Measurements from ENCODE around the gene SLC35F3. TPM values are rescaled to one million over a fixed set of nuclear protein-coding genes. Genes with fewer than 3 reads are reported as not detected.

The SLC35F3 gene
- total and polyA plus RNA-seq, 2 experiments from 2014 or later = 1.0 to 3.2 TPM

GRCh38 chr1:234281826-234282489 lies 377.5 kb downstream of the SLC35F3 start:
- Histone ChIP-seq H3K9me2 (ENCODE audit: insufficient read depth) (0 out of 2 replicates have a peak, but pooled peaks cover 9% of the 10 kb centered on the region), H3K36me3 (ENCODE audit: insufficient read depth) (no peaks in the 10 kb centered on the region), H3K79me2 (replicated peaks; ENCODE audit: insufficient read depth) (no peaks in the 10 kb centered on the region), H3K4me1 (ENCODE audit: insufficient read depth) (peaks cover 8% of the 10 kb centered on the region), H3K4me2 (no peak overlapping the region), H3K27me3 (ENCODE audit: insufficient read depth) (no peaks in the 10 kb centered on the region), H3K27ac (ENCODE audit: low read depth) (no peak overlapping the region), H4K20me1 (replicated peaks; ENCODE audit: insufficient read depth) (no peaks in the 10 kb centered on the region), H3F3A (replicated peaks; ENCODE audit: low read depth) (no peaks in the 10 kb centered on the region), H2AFZ (no peak overlapping the region), H3K4me3 (no peak overlapping the region)
- H3K4me1 Mint-ChIP-seq = peaks cover 8% of the 10 kb centered on the region
- H3K4me3 Mint-ChIP-seq = no peak overlapping the region
- H3K9me3 Mint-ChIP-seq = peaks cover 3% of the 10 kb centered on the region; the same call in 2 of the 3 replicates
- no peak for DNase-seq (ENCODE audit: low spot score)
- no peaks in the 10 kb centered on the region; the same call in 1 of the 3 replicates for H3K36me3 Mint-ChIP-seq (ENCODE audit: low read depth)
- H3K27ac Mint-ChIP-seq = no peak overlapping the region
- no peaks in the 10 kb centered on the region for H3K27me3 Mint-ChIP-seq (ENCODE audit: insufficient read depth, low read depth, poor library complexity)
- TF ChIP-seq CTCF (conservative IDR thresholded peaks at IDR 0.05; ENCODE audit: low read depth in 2 of 2) (no peak), ETS1 (IDR thresholded peaks at IDR 0.05) (no peak), JUNB (IDR thresholded peaks at IDR 0.05; ENCODE audit: unreplicated experiment) (no peak), POLR2AphosphoS5 (IDR thresholded peaks at IDR 0.05; ENCODE audit: low read depth) (no peak), EZH2 (IDR thresholded peaks at IDR 0.05; ENCODE audit: low read depth, unreplicated experiment) (no peak), REST (IDR thresholded peaks at IDR 0.05; ENCODE audit: unreplicated experiment) (no peak), ZNF114 (CRISPR knock-in tag; IDR thresholded peaks at IDR 0.05) (no peak), EZH2phosphoT487 (IDR thresholded peaks at IDR 0.05; ENCODE audit: unreplicated experiment) (no peak)
- ATAC-seq = no peak

- no peak for ATAC-seq
- Mint-ChIP-seq H3K9me3 (peaks cover 24% of the 10 kb centered on the region), H3K4me1 (no peaks in the 10 kb centered on the region), H3K27me3 (ENCODE audit: insufficient read depth, low read depth, poor library complexity) (no peaks in the 10 kb centered on the region), H3K4me3 (no peak overlapping the region), H3K27ac (no peak overlapping the region), H3K36me3 (ENCODE audit: low read depth) (peaks cover 12% of the 10 kb centered on the region)
- H3K9me2 ChIP-seq (ENCODE audit: insufficient read depth) = 0 out of 2 replicates have a peak, but pooled peaks cover 9% of the 10 kb centered on the region
- no peak for DNase-seq (ENCODE audit: low spot score)
- no peaks in the 10 kb centered on the region for H3K4me1 ChIP-seq (ENCODE audit: insufficient read depth)
- no peaks in the 10 kb centered on the region for H3F3A ChIP-seq (replicated peaks; ENCODE audit: low read depth)
- no peaks in the 10 kb centered on the region for H3K27me3 ChIP-seq (ENCODE audit: insufficient read depth)
- H3K4me2 ChIP-seq = no peak overlapping the region
- no peaks in the 10 kb centered on the region for H3K79me2 ChIP-seq (replicated peaks; ENCODE audit: insufficient read depth)
- H3K27ac ChIP-seq (ENCODE audit: low read depth) = no peak overlapping the region
- H4K20me1 ChIP-seq (replicated peaks; ENCODE audit: insufficient read depth) = no peaks in the 10 kb centered on the region
- H3K4me3 ChIP-seq = no peak overlapping the region
- H2AFZ ChIP-seq = no peak overlapping the region
- no peaks in the 10 kb centered on the region for H3K36me3 ChIP-seq (ENCODE audit: insufficient read depth)
- TF ChIP-seq ZNF462 (CRISPR knock-in tag; IDR thresholded peaks at IDR 0.05) = no peak
These were observed 381.7 kb downstream of the SLC35F3 start for GRCh38 chr1:234286206-234286605.
